ENCODE measurements around the gene DDX59.

Gene DDX59

DNA sequence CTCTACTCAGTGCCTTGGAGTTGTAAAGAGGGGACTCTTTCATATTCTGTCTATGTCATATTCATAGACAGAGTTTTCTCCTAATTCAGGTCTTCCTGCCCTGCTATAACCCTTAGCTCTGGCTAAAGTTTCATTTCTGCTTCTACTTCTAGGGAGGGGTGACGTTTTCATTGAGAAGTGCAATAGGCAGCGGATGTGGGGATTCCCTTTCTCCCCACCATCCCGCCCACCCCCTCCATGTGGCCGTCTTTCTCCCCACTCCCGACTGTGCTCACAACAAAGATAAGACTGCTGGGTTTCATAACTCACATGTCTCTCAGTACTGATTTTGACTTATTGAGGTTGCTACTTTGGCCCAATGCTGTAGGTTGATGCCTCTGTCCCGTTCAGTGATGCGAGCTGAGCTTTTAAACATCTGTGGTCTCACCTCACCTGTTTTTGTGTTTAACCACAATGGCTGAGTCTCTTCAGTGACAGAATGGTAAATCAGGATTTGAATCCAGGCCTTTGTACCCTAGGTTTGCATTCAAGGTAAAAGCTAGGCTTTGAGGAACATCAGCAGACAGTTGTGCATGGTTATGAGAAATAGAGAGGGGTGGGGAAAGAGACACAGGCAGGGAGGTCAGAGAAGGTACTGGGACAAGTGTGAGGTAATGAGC lies 41.4 kb downstream of the DDX59 start:
- no peak for DNase-seq (ENCODE audit: low read depth)

- no peak for DNase-seq (ENCODE audit: low read depth)
Observed at GRCh38 chr1:200627575-200628222, 42.0 kb downstream of the DDX59 start.

- DNase-seq (ENCODE audit: low read depth), result no peak
Observed at GRCh38 chr1:200626853-200627534, 42.7 kb downstream of the DDX59 start.

- no peak for DNase-seq (ENCODE audit: low read depth)
Observed at GRCh38 chr1:200625381-200625824, 44.3 kb downstream of the DDX59 start.

DNA sequence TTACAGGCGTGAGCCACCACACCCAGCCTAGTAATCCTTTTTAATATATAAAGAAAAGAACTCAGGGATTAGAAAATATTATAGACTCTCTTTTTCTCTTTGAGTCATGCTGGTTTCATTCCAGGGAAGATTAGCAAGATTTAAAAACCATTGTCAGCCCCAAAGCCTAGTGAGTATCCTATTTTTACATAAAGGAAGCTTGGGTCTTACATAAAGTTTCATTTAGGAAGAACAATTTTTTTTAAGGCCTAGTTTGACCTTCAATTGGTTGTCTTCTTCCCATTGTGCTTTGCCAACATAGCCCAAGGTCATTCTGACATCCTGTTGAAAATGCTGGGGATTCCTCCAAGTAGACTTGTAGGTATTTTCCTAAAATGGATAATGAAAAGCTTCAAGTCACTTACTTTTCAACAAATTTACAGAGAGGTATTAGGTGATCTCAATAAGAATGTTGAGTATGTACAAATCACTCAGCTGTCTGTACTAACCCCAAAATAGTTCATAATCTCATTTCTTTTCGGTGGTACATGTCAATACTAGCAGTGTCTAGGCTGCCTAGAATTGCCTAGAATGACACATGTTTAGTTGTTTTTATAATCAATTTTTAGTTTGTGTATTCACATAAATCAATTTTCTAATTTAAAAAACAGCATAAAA lies 44.9 kb downstream of the DDX59 start:
- DNase-seq (ENCODE audit: low read depth), result no peak

- peak; percentile 67 for DNase-seq (ENCODE audit: low read depth)
Observed at GRCh38 chr1:200620273-200621131, 49.2 kb downstream of the DDX59 start, which contains the start of gene KIF14. TSS of gene KIF14 (minus strand) at chr1:200620751. CDS start at chr1:200618723, 2,028 bp downstream.

DNA sequence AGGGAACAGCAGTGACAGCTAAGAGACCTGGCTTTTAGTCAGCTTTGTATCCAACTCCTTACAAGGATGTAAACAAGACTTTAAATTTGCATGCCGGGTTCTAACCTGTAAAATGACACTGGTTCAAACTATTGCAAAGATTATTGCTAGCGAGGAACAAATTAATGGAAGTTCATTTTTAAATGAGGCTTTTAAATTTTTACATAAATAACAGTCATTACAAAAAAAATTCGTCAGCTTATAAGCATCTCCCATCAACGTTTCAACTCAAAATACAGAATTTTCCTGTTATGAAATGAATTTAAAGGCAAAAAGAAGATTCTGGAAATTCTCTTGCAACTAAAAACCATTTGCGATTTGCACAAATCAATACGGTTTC lies 49.8 kb downstream of the DDX59 start:
- DNase-seq (ENCODE audit: low read depth), result no peak

- DNase-seq (ENCODE audit: low read depth), result peak; percentile 9
Observed at GRCh38 chr1:200610846-200611245, 58.9 kb downstream of the DDX59 start.

DNA sequence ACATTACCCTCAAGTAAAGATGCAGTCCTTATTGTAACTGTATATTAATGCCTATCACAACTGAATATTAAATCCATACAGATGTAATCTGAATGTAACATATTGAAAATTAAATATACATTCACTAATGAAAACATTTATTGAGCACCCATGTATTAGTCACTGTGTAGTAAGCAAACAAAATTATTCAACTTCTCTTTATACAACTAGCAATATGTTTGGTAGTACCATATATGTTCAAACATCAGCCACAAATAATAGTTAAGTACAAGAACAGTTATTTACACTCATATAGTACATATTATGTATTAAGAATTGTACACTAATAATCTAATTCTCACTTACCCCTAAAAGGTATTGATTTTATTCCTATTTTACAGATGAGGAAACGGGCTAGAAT lies 67.1 kb downstream of the DDX59 start:
- DNase-seq (ENCODE audit: low read depth), result no peak

All from HS-5 (cell line).